Bronchial epithelial cell (primary cell): ENCODE measurements around the gene FAM131C. TPM values are rescaled to one million over a fixed set of nuclear protein-coding genes. Genes with fewer than 3 reads are reported as not detected.

ENCODE experiments used
- DNase-seq: peaks from one replicate; pipeline ENCODE4 v3.0.0-alpha.2; 2010; ENCODE audit warnings: low read depth
- FAIRE-seq: peaks from 2 replicates; lab custom pipeline; 2011; peaks lifted over from hg19 to GRCh38; lab: Jason Lieb, UNC
- H3K27me3 ChIP-seq: 2 replicates; pipeline ENCODE4 v1.5.1; 2011; ENCODE audit warnings: low read length; ENCODE audit not compliant: control insufficient read depth, insufficient read depth
- H3K36me3 ChIP-seq: 2 replicates; pipeline ENCODE4 v1.5.1; 2011; ENCODE audit warnings: low read length; ENCODE audit not compliant: control insufficient read depth, insufficient read depth
- H3K4me3 ChIP-seq: 2 replicates; pipeline ENCODE4 v1.5.1; 2011; ENCODE audit warnings: mild to moderate bottlenecking, low read depth, low read length, control low read depth
- CTCF ChIP-seq: IDR thresholded peaks from 2 replicates; pipeline ENCODE4 v1.5.1; 2011; ENCODE audit warnings: mild to moderate bottlenecking, moderate library complexity, low read length, control low read depth, inconsistent platforms; ENCODE audit not compliant: insufficient read depth, severe bottlenecking
- total RNA-seq: library from RNA; depleted of rRNA; stranded (reverse); fragments of >200 nt; gene quantifications from 2 replicates; pipeline ENCODE4 v1.2.1, GENCODE V29; 2014

Gene FAM131C
- total RNA-seq, 1 donor from 2014 or later, result 0.53 TPM

GRCh38 chr1:16091296-16091695, 17.8 kb upstream of the FAM131C start:
- DNase-seq (peak; percentile 78), FAIRE-seq (peak; percentile 94)
- Histone ChIP-seq H3K36me3 (no peaks in the 10 kb centered on the region), H3K27me3 (no peaks in the 10 kb centered on the region), H3K4me3 (no peak overlapping the region)
- TF ChIP-seq CTCF, result no peak

GRCh38 chr1:16090076-16090826, 16.8 kb upstream of the FAM131C start:
- DNase-seq, result no peak
- FAIRE-seq, result peak; percentile 70
- H3K27me3 ChIP-seq, result no peaks in the 10 kb centered on the region
- TF ChIP-seq CTCF, result no peak
- no peaks in the 10 kb centered on the region for H3K36me3 ChIP-seq
- H3K4me3 ChIP-seq, result no peak overlapping the region

GRCh38 chr1:16088996-16089395, 15.5 kb upstream of the FAM131C start:
- Histone ChIP-seq H3K4me3 (no peak overlapping the region), H3K27me3 (no peaks in the 10 kb centered on the region), H3K36me3 (no peaks in the 10 kb centered on the region)
- no peak for TF ChIP-seq CTCF
- no peak for FAIRE-seq
- DNase-seq, result peak; percentile 60

GRCh38 chr1:16088351-16088911, 15.0 kb upstream of the FAM131C start:
- no peak for FAIRE-seq

GRCh38 chr1:16087733-16088132, 14.3 kb upstream of the FAM131C start:
- no peak for FAIRE-seq
- Histone ChIP-seq H3K36me3 (no peaks in the 10 kb centered on the region), H3K27me3 (no peaks in the 10 kb centered on the region), H3K4me3 (no peak overlapping the region)
- no peak for DNase-seq
- no peak for TF ChIP-seq CTCF

More at GRCh38 chr1:16088351-16088911, 15.0 kb upstream of the FAM131C start:
- Histone ChIP-seq H3K27me3 (no peaks in the 10 kb centered on the region), H3K36me3 (no peaks in the 10 kb centered on the region), H3K4me3 (no peak overlapping the region)
- DNase-seq, result no peak
- no peak for TF ChIP-seq CTCF
